ENCODE results near the gene ZNF354B.

ZNF354B gene

GRCh38 chr5:178931846-178932760 lies 72.3 kb downstream of the ZNF354B start:
- no peak for DNase-seq (ENCODE audit: low read depth in 2 of 2)
- H3K4me3 ChIP-seq (replicated peaks in 1 of 2; ENCODE audit: low read depth in 2 of 2, low read length in 2 of 2), result no peak overlapping the region
- TF ChIP-seq, protein P1, sequence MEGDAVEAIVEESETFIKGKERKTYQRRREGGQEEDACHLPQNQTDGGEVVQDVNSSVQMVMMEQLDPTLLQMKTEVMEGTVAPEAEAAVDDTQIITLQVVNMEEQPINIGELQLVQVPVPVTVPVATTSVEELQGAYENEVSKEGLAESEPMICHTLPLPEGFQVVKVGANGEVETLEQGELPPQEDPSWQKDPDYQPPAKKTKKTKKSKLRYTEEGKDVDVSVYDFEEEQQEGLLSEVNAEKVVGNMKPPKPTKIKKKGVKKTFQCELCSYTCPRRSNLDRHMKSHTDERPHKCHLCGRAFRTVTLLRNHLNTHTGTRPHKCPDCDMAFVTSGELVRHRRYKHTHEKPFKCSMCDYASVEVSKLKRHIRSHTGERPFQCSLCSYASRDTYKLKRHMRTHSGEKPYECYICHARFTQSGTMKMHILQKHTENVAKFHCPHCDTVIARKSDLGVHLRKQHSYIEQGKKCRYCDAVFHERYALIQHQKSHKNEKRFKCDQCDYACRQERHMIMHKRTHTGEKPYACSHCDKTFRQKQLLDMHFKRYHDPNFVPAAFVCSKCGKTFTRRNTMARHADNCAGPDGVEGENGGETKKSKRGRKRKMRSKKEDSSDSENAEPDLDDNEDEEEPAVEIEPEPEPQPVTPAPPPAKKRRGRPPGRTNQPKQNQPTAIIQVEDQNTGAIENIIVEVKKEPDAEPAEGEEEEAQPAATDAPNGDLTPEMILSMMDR (IDR thresholded peaks at IDR 0.05; ENCODE audit: low read depth, low read length), result no peak

Measured in cardiac fibroblast (primary cell).